ENCODE results near the gene SNPH.

SNPH gene

GRCh38 chr20:1330075-1330830 is 64.2 kb downstream of the SNPH start:
- POLR2A ChIA-PET, result no interaction called here
- DNase-seq (ENCODE audit: extremely low spot score), result no peak
- CTCF ChIA-PET, result interaction anchor here (1.0 to 1.7 kb wide), 6 partner anchors 10 to 137 kb away, joined by 3 to 5 read pairs (median 4); partner anchors contain the start of gene NSFL1C
- TF ChIP-seq CTCF (IDR thresholded peaks at IDR 0.05; ENCODE audit: control extremely low read depth, extremely low read depth, low read depth, missing control alignments), result no peak

- DNase-seq (ENCODE audit: extremely low spot score), result no peak
- CTCF ChIA-PET, result interaction anchor here (1.2 to 1.7 kb wide), 3 partner anchors 16 to 136 kb away, joined by 4 to 5 read pairs (median 4); partner anchors contain the start of gene NSFL1C
- no peak for TF ChIP-seq CTCF (IDR thresholded peaks at IDR 0.05; ENCODE audit: control extremely low read depth, extremely low read depth, low read depth, missing control alignments)
- POLR2A ChIA-PET, result interaction anchor here (0.6 kb wide), 1 partner anchor 135 kb away, joined by 3 read pairs; no protein-coding TSS in a partner anchor
Observed at GRCh38 chr20:1331101-1331500, 65.0 kb downstream of the SNPH start.

GRCh38 chr20:1331801-1332453 is 65.8 kb downstream of the SNPH start:
- no peak for TF ChIP-seq CTCF (IDR thresholded peaks at IDR 0.05; ENCODE audit: control extremely low read depth, extremely low read depth, low read depth, missing control alignments)
- ChIA-PET CTCF (interaction anchor here (1.2 to 3.3 kb wide), 4 partner anchors 12 to 135 kb away, joined by 3 to 13 read pairs (median 4); partner anchors contain the start of gene NSFL1C), POLR2A (interaction anchor here (0.6 kb wide), 1 partner anchor 136 kb away, joined by 3 read pairs; no protein-coding TSS in a partner anchor)
- DNase-seq (ENCODE audit: extremely low spot score), result no peak

GRCh38 chr20:1332749-1333300 is 66.7 kb downstream of the SNPH start:
- ChIA-PET CTCF (interaction anchor here (0.9 to 3.3 kb wide), 5 partner anchors 10 to 113 kb away, joined by 3 to 13 read pairs (median 3); no protein-coding TSS in a partner anchor), POLR2A (no interaction called here)
- TF ChIP-seq CTCF (IDR thresholded peaks at IDR 0.05; ENCODE audit: control extremely low read depth, extremely low read depth, low read depth, missing control alignments), result no peak

GRCh38 chr20:1333462-1334369 is 67.6 kb downstream of the SNPH start:
- DNase-seq (ENCODE audit: extremely low spot score), result no peak
- no peak for TF ChIP-seq CTCF (IDR thresholded peaks at IDR 0.05; ENCODE audit: control extremely low read depth, extremely low read depth, low read depth, missing control alignments)
- ChIA-PET POLR2A (no interaction called here), CTCF (interaction anchor here (1.8 to 3.3 kb wide), 2 partner anchors 11 to 23 kb away, joined by 4 to 13 read pairs; no protein-coding TSS in a partner anchor)

More at GRCh38 chr20:1332749-1333300, 66.7 kb downstream of the SNPH start:
- no peak for DNase-seq (ENCODE audit: extremely low spot score)

All from GM10248 (cell line).